ENCODE results near the gene PTH1R.
A peak's percentile ranks its signal among the peaks of the same experiment; 100 is the strongest.
"Not testable (repeated sequence)": the region's sequence is repeated elsewhere in the genome, so short reads cannot be mapped to it uniquely, and the experiment has no call there.

PTH1R gene

GRCh38 chr3:46901591-46902187, 24.2 kb downstream of the PTH1R start:
- DNase-seq: no peak

- DNase-seq: no peak
Observed at GRCh38 chr3:46902188-46902631, 24.7 kb downstream of the PTH1R start.

- DNase-seq: no peak
Observed at GRCh38 chr3:46903341-46904302, 26.1 kb downstream of the PTH1R start.

- no peak for DNase-seq
Observed at GRCh38 chr3:46904303-46905212, 27.0 kb downstream of the PTH1R start.

GRCh38 chr3:46905213-46905560, 27.7 kb downstream of the PTH1R start:
- no peak for DNase-seq

GRCh38 chr3:46905661-46906451, 28.3 kb downstream of the PTH1R start:
- DNase-seq: no peak

GRCh38 chr3:46906471-46907058, 29.0 kb downstream of the PTH1R start:
- DNase-seq: no peak

- DNase-seq: no peak
Observed at GRCh38 chr3:46907271-46907670, 29.8 kb downstream of the PTH1R start.

GRCh38 chr3:46907960-46908293, 30.4 kb downstream of the PTH1R start:
- no peak for DNase-seq

- no peak for DNase-seq
Observed at GRCh38 chr3:46908294-46908985, 30.9 kb downstream of the PTH1R start.

GRCh38 chr3:46908986-46909534, 31.5 kb downstream of the PTH1R start:
- DNase-seq: no peak

- peak; percentile 62 for DNase-seq
Observed at GRCh38 chr3:46909535-46910161, 32.1 kb downstream of the PTH1R start.

- DNase-seq: no peak
Observed at GRCh38 chr3:46910166-46910760, 32.7 kb downstream of the PTH1R start.

GRCh38 chr3:46910914-46911313, 33.4 kb downstream of the PTH1R start:
- DNase-seq: not testable (repeated sequence)

GRCh38 chr3:46912986-46913385, 35.5 kb downstream of the PTH1R start:
- no peak for DNase-seq

GRCh38 chr3:46913644-46914043, 36.1 kb downstream of the PTH1R start:
- peak; percentile 77 for DNase-seq

GRCh38 chr3:46914849-46915248, 37.3 kb downstream of the PTH1R start:
- peak; percentile 14 for DNase-seq

- no peak for DNase-seq
Observed at GRCh38 chr3:46915297-46915822, 37.8 kb downstream of the PTH1R start.

- DNase-seq: no peak
Observed at GRCh38 chr3:46916278-46916677, 38.8 kb downstream of the PTH1R start.

GRCh38 chr3:46916799-46917198, 39.3 kb downstream of the PTH1R start:
- DNase-seq: no peak

Data from DMS79 treated with DMSO at 0.1 percent for 48 hours (cell line).